Germinal center (tissue), 1 donor: ENCODE results near the gene NLRP11.
A peak's percentile ranks its signal among the peaks of the same experiment; 100 is the strongest.
"Not testable (repeated sequence)": the region's sequence is repeated elsewhere in the genome, so short reads cannot be mapped to it uniquely, and the experiment has no call there.

Experiments
- DNase-seq: peaks from one replicate; pipeline ENCODE4 v3.0.0; 2012; ENCODE audit warnings: mixed read lengths, low spot score

The NLRP11 gene

GRCh38 chr19:55777528-55777927, 54.3 kb downstream of the NLRP11 start:
- DNase-seq, result peak; percentile 48

GRCh38 chr19:55769632-55770031, 62.2 kb downstream of the NLRP11 start:
- not testable (repeated sequence) for DNase-seq

GRCh38 chr19:55768818-55769217, 63.0 kb downstream of the NLRP11 start, which contains the start of gene RFPL4AL1:
RFPL4AL1 (plus strand) TSS chr19:55769118; CDS start chr19:55771805, 2,687 bp downstream.
- not testable (repeated sequence) for DNase-seq

GRCh38 chr19:55766466-55766865, 65.3 kb downstream of the NLRP11 start:
- DNase-seq, result no peak

- DNase-seq, result not testable (repeated sequence)
Observed at GRCh38 chr19:55758797-55759196, 73.0 kb downstream of the NLRP11 start, which contains the start of gene RFPL4A. RFPL4A (plus strand) TSS chr19:55759097; CDS start chr19:55761801, 2,704 bp downstream.

GRCh38 chr19:55756808-55757207, 75.0 kb downstream of the NLRP11 start:
- DNase-seq, result not testable (repeated sequence)

- DNase-seq, result no peak
Observed at GRCh38 chr19:55753401-55753800, 78.4 kb downstream of the NLRP11 start.

GRCh38 chr19:55750715-55751114, 81.1 kb downstream of the NLRP11 start:
- DNase-seq, result no peak

- DNase-seq, result no peak
Observed at GRCh38 chr19:55738302-55738701, 93.5 kb downstream of the NLRP11 start, which contains the start of gene NLRP9. NLRP9 (minus strand) TSS chr19:55738402; CDS start chr19:55738374, 28 bp downstream.
